T-cell (primary cell): Measurements from ENCODE around the gene PTPN2. TPM values are rescaled to one million over a fixed set of nuclear protein-coding genes. Genes with fewer than 3 reads are reported as not detected.

ENCODE experiments used
- ATAC-seq, 4 experiments: fragments of 200-7000 bp in 3 of 4; fragments of 150-1000 bp in 1 of 4; cut with Tn5 transposase; replicated peaks in 1 of 4; 1 replicate in 3 of 4; 2 replicates in 1 of 4; pipeline ENCODE4 v1.10.0; 2021; ENCODE audit warnings: moderate library complexity in 3 of 4, mild to moderate bottlenecking in 2 of 4, moderate number of reproducible peaks in 1 of 4
- CTCF ChIA-PET, 2 donors: fragments of 300-600 bp; sonication (Branson Sonifier 250); formaldehyde crosslinking; loops; one replicate each; lab custom pipeline; 2022; ENCODE audit warnings: antibody characterized with exemption in 2 of 2; lab: Charles Lee
- POLR2A ChIA-PET, 2 donors: fragments of 300-600 bp; sonication (Branson Sonifier 250); formaldehyde crosslinking; loops; one replicate each; lab custom pipeline; 2022; ENCODE audit warnings: antibody characterized with exemption in 2 of 2; lab: Charles Lee
- DNase-seq, 35 experiments: peaks; one replicate each; pipeline versions ENCODE4 v3.0.0 to v3.0.0-alpha.2; 2013 to 2023
- H3K27ac ChIP-seq: one replicate; pipeline ENCODE4 v1.5.1; 2013; ENCODE audit warnings: low read length
- H3K27me3 ChIP-seq, 2 experiments: replicated peaks in 1 of 2; 1 replicate in 1 of 2; 2 replicates in 1 of 2; pipeline versions ENCODE4 v1.6.1 to v1.7.0; 2013; ENCODE audit warnings: low read length in 1 of 2, mixed read lengths in 1 of 2; ENCODE audit not compliant: control insufficient read depth in 2 of 2, insufficient read depth in 2 of 2; ENCODE audit errors: extremely low read depth in 1 of 2
- H3K36me3 ChIP-seq, 2 donors: 1 replicate in 1 of 2; 2 replicates in 1 of 2; pipeline versions ENCODE4 v1.6.1 to v1.7.0; 2013; ENCODE audit warnings: low read length in 1 of 2; ENCODE audit not compliant: control insufficient read depth in 2 of 2, insufficient read depth in 1 of 2; ENCODE audit errors: extremely low read depth in 1 of 2
- H3K4me1 ChIP-seq, 2 experiments: 1 replicate in 1 of 2; 2 replicates in 1 of 2; pipeline versions ENCODE4 v1.6.1 to v1.7.0; 2013; ENCODE audit warnings: low read length in 2 of 2, mixed read lengths in 1 of 2; ENCODE audit not compliant: insufficient read depth in 2 of 2, control insufficient read depth in 1 of 2; ENCODE audit errors: extremely low read depth in 1 of 2
- H3K4me3 ChIP-seq, 2 donors: 1 replicate in 1 of 2; 2 replicates in 1 of 2; pipeline versions ENCODE4 v1.5.1 to v1.7.0; 2013; ENCODE audit warnings: mild to moderate bottlenecking in 2 of 2, low read length in 1 of 2, moderate library complexity in 1 of 2; ENCODE audit not compliant: control insufficient read depth in 1 of 2; ENCODE audit errors: extremely low read depth in 1 of 2
- H3K9me3 ChIP-seq: 2 replicates; pipeline ENCODE4 v1.7.0; 2013
- H3K27ac Mint-ChIP-seq, 2 donors: one replicate each; pipeline ENCODE4 v1.8.0; 2020 to 2021; ENCODE audit warnings: mild to moderate bottlenecking in 2 of 2, mixed read lengths in 2 of 2
- H3K27me3 Mint-ChIP-seq, 2 donors: one replicate each; pipeline ENCODE4 v1.8.0; 2021 to 2022; ENCODE audit warnings: mixed read lengths in 2 of 2
- H3K36me3 Mint-ChIP-seq: one replicate; pipeline ENCODE4 v1.8.0; 2021; ENCODE audit warnings: mixed read lengths
- H3K4me1 Mint-ChIP-seq, 3 donors: one replicate each; pipeline ENCODE4 v1.8.0; 2020 to 2022; ENCODE audit warnings: mixed read lengths in 3 of 3, mild to moderate bottlenecking in 1 of 3
- H3K4me3 Mint-ChIP-seq, 3 donors: one replicate each; pipeline ENCODE4 v1.8.0; 2020 to 2022; ENCODE audit warnings: mild to moderate bottlenecking in 3 of 3, mixed read lengths in 3 of 3, moderate library complexity in 3 of 3
- H3K9me3 Mint-ChIP-seq, 3 donors: one replicate each; pipeline ENCODE4 v1.8.0; 2020 to 2022; ENCODE audit warnings: mixed read lengths in 3 of 3
- WGBS: methylation state at CpG from one replicate; pipeline ENCODE4 v1.1.5; 2013; ENCODE audit warnings: missing lambda C conversion rate; ENCODE audit not compliant: insufficient coverage; 5-methylcytosine and 5-hydroxymethylcytosine counted together
- total RNA-seq, 35 experiments: library from RNA in 6 of 35; stranded (reverse) in 6 of 35; fragments of 120-200 nt in 1 of 35; gene quantifications; one replicate each; pipeline versions ENCODE4 v1.2.1 to v1.2.4 and lab custom pipeline; 2013 to 2026

PTPN2 gene
- total RNA-seq, 5 donors from 2014 or later (not counting 1 experiment from before 2014, with no cell fraction given): 44.8 to 78.4 (median 57.2) TPM

DNA sequence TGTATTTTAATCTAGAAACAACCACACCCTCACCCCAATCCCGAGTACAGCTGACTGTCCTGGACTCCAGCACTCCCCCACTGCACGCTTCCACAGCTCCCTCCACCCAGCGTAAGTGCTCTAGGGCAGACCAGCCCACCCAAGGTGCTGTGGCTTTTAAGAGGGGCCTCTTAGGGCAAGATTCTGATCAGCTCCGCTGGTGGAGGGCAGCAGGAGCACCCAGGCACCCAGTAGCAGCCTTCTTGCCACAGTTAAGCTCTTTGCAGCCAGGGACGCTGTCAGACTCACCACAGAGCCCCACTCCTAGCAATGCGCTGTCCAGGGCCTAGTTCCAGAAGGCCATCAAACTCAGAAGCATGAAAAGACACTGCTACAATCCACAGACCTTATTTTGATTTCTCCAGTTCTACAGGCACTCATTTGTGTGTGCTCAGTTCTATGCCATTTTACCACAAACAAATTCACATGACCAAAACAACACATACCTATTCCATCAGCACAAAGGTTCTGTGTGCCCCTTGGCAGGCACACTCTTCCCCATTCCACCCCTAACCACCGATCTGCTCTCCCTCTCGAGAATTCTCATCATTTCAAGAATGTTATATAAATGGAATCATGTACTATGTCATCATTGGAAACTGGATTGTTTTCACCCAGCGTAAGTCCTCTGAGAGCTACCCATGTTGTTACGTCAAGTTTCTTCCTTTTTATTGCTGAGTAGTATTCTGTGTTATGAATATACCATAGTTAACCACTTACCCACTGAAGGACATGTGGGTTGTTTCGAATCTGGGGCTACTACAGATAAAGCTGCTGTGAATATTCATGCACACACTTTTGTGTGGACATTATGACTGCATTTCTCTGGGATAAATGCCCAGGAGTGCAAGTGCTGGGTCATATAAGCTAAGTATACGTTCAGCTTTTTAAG, 40.4 kb downstream of the PTPN2 start:
- POLR2A ChIA-PET: interaction anchor here in 1 of 2 donors (0.6 to 0.7 kb wide), 2 partner anchors 40 to 42 kb away, joined by 3 to 9 read pairs; no protein-coding TSS in a partner anchor
- Histone ChIP-seq H3K9me3 (no peaks in the 10 kb centered on the region), H3K36me3 (peaks cover 0 to 2% of the 10 kb centered on the region in 2 donors), H3K4me3 (no peak overlapping the region), H3K27me3 (no peaks in the 10 kb centered on the region), H3K27ac (peak overlapping the region; percentile 9), H3K4me1 (peaks cover 19 to 29% of the 10 kb centered on the region in 2 experiments)
- H3K9me3 Mint-ChIP-seq: no peaks in the 10 kb centered on the region
- 92% methylated on average over 5 of the region's 12 CpGs for WGBS
- DNase-seq (no peak), ATAC-seq (no peak)
- H3K4me1 Mint-ChIP-seq: peaks cover 76 to 87% (median 77%) of the 10 kb centered on the region in 3 donors
- peak overlapping the region; percentile 53 to 62 for H3K27ac Mint-ChIP-seq
- no peaks in the 10 kb centered on the region for H3K27me3 Mint-ChIP-seq
- peaks cover 25% of the 10 kb centered on the region for H3K36me3 Mint-ChIP-seq
- peak overlapping the region in 1 of 3 donors; percentile 18 for H3K4me3 Mint-ChIP-seq
- CTCF ChIA-PET: interaction anchor here in 1 of 2 donors (0.8 to 1.1 kb wide), 2 partner anchors 78 to 91 kb away, joined by 3 read pairs; no protein-coding TSS in a partner anchor

DNA sequence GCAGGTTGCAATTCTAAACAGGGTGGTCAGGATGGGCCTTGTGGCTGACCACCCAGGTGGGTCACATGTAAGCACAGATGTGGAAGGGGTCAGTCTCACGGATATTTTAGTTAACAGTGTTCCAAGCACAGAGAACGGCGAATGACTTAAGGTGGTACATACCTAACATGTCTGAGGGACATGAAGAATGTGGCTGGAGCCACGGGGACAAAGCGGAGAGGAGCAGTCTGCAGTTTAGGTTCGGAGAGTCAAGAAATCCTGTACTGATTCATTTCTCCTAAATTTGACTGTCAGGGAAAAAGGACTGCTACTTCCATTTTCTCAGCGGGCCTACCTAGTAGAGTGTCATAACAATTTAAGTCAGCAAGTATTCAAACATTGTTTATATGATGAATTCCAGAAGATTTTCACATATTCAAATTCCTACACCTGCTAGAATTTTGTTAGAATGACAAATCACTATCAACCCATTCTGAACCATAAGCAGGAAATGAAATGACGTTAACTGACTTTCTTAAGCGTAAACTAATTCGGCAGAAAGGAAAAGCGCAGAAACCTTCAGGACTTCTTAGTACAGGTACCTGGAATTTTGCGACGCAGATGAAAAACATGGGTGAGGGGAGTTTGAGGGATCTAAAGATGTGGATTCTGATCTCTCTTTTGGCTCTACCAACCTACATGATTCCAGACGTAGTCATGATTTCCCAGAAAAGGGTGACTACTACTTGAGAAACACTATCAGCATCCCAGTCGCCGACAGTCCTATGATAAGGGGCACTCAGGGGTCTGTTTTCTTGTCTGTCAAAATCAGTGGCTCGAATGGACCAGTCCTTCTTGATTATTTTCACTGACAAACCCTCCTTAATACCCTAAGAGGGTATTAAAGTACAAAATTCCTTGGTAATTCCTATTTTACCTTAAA, 41.3 kb downstream of the PTPN2 start:
- H3K4me3 Mint-ChIP-seq: no peak overlapping the region
- Histone ChIP-seq H3K27me3 (no peaks in the 10 kb centered on the region), H3K9me3 (no peaks in the 10 kb centered on the region), H3K4me1 (peaks cover 25 to 35% of the 10 kb centered on the region in 2 experiments), H3K4me3 (no peak overlapping the region), H3K27ac (peak overlapping the region; percentile 21), H3K36me3 (no peaks in the 10 kb centered on the region)
- H3K9me3 Mint-ChIP-seq: no peaks in the 10 kb centered on the region
- DNase-seq (no peak), ATAC-seq (no peak)
- H3K4me1 Mint-ChIP-seq: peaks cover 83 to 91% (median 85%) of the 10 kb centered on the region in 3 donors
- POLR2A ChIA-PET: interaction anchor here in 1 of 2 donors (0.6 to 0.7 kb wide), 2 partner anchors 41 to 148 kb away, joined by 3 to 9 read pairs; no protein-coding TSS in a partner anchor
- H3K27ac Mint-ChIP-seq: peak overlapping the region; percentile 64 to 86
- CTCF ChIA-PET: no interaction called here
- no peaks in the 10 kb centered on the region for H3K27me3 Mint-ChIP-seq
- peaks cover 20% of the 10 kb centered on the region for H3K36me3 Mint-ChIP-seq
- WGBS: 97% methylated on average over 5 of the region's 17 CpGs

DNA sequence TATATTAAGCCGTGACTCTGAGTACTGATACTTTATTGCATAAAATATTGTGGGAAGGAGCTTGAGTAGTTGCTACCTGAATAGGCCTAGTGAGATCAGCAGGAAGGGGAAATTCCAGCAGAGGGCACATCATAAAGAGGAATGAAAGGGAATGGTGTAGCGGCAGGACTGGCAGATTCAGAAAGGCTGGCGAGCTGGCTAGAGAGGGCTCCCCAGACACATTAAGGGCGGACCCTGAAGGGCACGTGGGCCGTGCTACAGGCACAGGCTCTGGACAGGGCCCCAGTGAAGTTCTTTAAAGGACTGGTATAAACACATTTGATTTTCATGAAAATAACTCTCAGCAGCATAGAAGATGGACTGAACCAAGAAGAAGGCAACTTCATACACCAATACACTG, 43.0 kb downstream of the PTPN2 start:
- H3K36me3 ChIP-seq: peaks cover 0 to 3% of the 10 kb centered on the region in 2 donors
- H3K36me3 Mint-ChIP-seq: peaks cover 22% of the 10 kb centered on the region
- peaks cover 27 to 37% of the 10 kb centered on the region in 2 experiments for H3K4me1 ChIP-seq
- no peaks in the 10 kb centered on the region for H3K9me3 ChIP-seq
- no peak for DNase-seq
- CTCF ChIA-PET: no interaction called here
- WGBS: 100% methylated on average over 3 of the region's 6 CpGs
- no peaks in the 10 kb centered on the region for H3K27me3 Mint-ChIP-seq
- POLR2A ChIA-PET: interaction anchor here (0.5 to 0.7 kb wide), 3 partner anchors 42 to 170 kb away, joined by 4 to 10 read pairs (median 7); no protein-coding TSS in a partner anchor
- H3K27ac Mint-ChIP-seq: peak overlapping the region; percentile 86 to 90
- peak overlapping the region; percentile 83 for H3K27ac ChIP-seq
- no peak for ATAC-seq
- no peak overlapping the region for H3K4me3 ChIP-seq
- no peaks in the 10 kb centered on the region for H3K9me3 Mint-ChIP-seq
- no peaks in the 10 kb centered on the region for H3K27me3 ChIP-seq
- peak overlapping the region in 2 of 3 donors; percentile 70 to 71 for H3K4me3 Mint-ChIP-seq
- peaks cover 78 to 80% (median 80%) of the 10 kb centered on the region in 3 donors for H3K4me1 Mint-ChIP-seq

DNA sequence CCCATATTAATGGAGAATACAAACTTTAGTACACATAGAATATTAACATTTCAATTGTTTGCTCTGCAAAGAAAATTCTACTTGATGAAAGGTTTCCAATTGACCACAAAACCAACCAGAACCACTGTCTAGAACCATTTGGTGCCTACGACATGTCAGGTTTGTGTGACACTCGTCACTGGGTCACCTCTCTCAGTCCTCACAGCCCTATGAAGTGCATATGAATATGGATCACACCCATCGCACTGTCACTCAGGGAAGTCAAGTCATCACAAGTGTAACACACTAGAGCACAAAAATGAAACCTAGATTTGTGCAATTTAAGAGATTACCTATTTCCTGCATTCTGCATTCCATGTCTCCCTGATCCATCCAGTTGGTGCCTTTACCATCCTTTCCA, 43.7 kb downstream of the PTPN2 start:
- DNase-seq: peak in 2 of 35 experiments; percentile 7 to 35
- Histone ChIP-seq H3K4me1 (peaks cover 28 to 37% of the 10 kb centered on the region in 2 experiments), H3K27me3 (no peaks in the 10 kb centered on the region), H3K9me3 (no peaks in the 10 kb centered on the region), H3K27ac (peak overlapping the region; percentile 83), H3K4me3 (peak overlapping the region in 1 of 2 donors; percentile 8), H3K36me3 (peaks cover 2 to 9% of the 10 kb centered on the region in 2 donors)
- POLR2A ChIA-PET: interaction anchor here (0.5 to 1.0 kb wide), 2 partner anchors 43 to 169 kb away, joined by 7 to 18 read pairs; partner anchors contain the start of gene PTPN2 (in 1 of the 2)
- 23% methylated on average over 2 of the region's 3 CpGs for WGBS
- H3K36me3 Mint-ChIP-seq: peaks cover 27% of the 10 kb centered on the region
- peaks cover 72 to 75% (median 74%) of the 10 kb centered on the region in 3 donors for H3K4me1 Mint-ChIP-seq
- H3K27ac Mint-ChIP-seq: peak overlapping the region; percentile 86 to 90
- H3K27me3 Mint-ChIP-seq: no peaks in the 10 kb centered on the region
- H3K9me3 Mint-ChIP-seq: no peaks in the 10 kb centered on the region
- CTCF ChIA-PET: interaction anchor here in 1 of 2 donors (0.6 to 1.5 kb wide), 3 partner anchors 43 to 81 kb away, joined by 3 to 9 read pairs (median 4); partner anchors contain the start of gene PTPN2
- ATAC-seq: no peak
- H3K4me3 Mint-ChIP-seq: peak overlapping the region; percentile 68 to 71 (median 70)

DNA sequence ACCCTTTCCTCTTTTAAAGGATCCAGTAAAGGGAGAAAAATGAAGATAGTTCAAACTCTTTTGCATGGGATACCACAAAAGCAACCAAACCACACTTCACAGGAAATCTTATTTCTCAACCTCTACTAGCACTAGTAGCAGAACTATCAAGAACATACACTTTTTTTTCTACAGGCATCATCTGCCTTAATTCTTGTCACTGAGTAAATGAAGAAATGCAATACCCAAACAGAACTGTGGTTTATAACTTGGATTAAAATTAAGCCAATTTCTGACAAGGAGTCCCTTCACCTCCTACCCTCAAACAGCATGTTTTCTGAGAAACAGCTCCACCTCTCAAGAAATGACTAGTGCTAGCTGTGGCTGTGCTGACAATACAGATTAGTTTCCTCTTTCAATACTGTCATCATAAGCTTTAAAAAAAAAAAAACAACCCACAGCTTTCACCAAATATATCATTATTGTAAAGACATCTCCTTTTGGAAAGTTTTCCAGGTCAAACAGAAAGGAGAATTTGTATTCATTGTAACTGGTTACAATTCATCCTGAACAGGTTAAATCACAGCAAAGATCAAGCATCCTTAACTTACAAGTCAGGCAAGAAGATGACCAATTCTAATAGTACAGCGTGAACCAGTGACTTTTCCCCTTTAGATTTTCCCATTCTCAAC, 44.4 kb downstream of the PTPN2 start:
- H3K9me3 ChIP-seq: no peaks in the 10 kb centered on the region
- peaks cover 28 to 32% of the 10 kb centered on the region in 2 experiments for H3K4me1 ChIP-seq
- ATAC-seq (peak; percentile 78 to 84 (median 81)), DNase-seq (peak in 10 of 35 experiments; percentile 5 to 61 (median 26))
- Mint-ChIP-seq H3K9me3 (no peaks in the 10 kb centered on the region), H3K36me3 (peaks cover 29% of the 10 kb centered on the region), H3K27ac (peak overlapping the region; percentile 86 to 90), H3K27me3 (no peaks in the 10 kb centered on the region), H3K4me1 (peaks cover 64 to 67% (median 67%) of the 10 kb centered on the region in 3 donors), H3K4me3 (peak overlapping the region; percentile 68 to 71 (median 70))
- WGBS: 29% methylated on average over 1 of the region's 1 CpG
- POLR2A ChIA-PET: interaction anchor here (0.6 to 1.0 kb wide), 5 partner anchors 44 to 462 kb away, joined by 3 to 18 read pairs (median 3); partner anchors contain the start of gene PTPN2 (in 1 of the 2)
- H3K27ac ChIP-seq: peak overlapping the region; percentile 83
- H3K36me3 ChIP-seq: peaks cover 2 to 14% of the 10 kb centered on the region in 2 donors
- H3K27me3 ChIP-seq: no peaks in the 10 kb centered on the region
- peak overlapping the region in 1 of 2 donors; percentile 23 for H3K4me3 ChIP-seq
- CTCF ChIA-PET: interaction anchor here in 1 of 2 donors (0.5 to 1.5 kb wide), 4 partner anchors 27 to 1288 kb away, joined by 3 to 9 read pairs (median 3); partner anchors contain the start of gene PTPN2
